ENCODE results near the gene PACRG. TPM values are rescaled to one million over a fixed set of nuclear protein-coding genes. Genes with fewer than 3 reads are reported as not detected.

Gene PACRG
- polyA plus RNA-seq, 1 of the 3 experiments (the other 2 are of a cell fraction), result 0.56 TPM

GRCh38 chr6:162904069-162904663, 176.4 kb downstream of the PACRG start:
- Histone ChIP-seq H3K36me3 (replicated peaks in 1 of 2; ENCODE audit: control insufficient read depth in 1 of 2, insufficient read depth in 2 of 2, low read length in 1 of 2) (no peaks in the 10 kb centered on the region), H3K4me3 (ENCODE audit: low read depth in 2 of 2, low read length in 1 of 2) (no peak overlapping the region), H3K4me2 (no peak overlapping the region), H2AFZ (ENCODE audit: low read depth) (no peak overlapping the region), H3K27ac (ENCODE audit: low read depth in 2 of 2, low read length in 1 of 2) (no peak overlapping the region), H3K9me3 (no peaks in the 10 kb centered on the region), H4K20me1 (ENCODE audit: insufficient read depth) (no peaks in the 10 kb centered on the region), H3F3A (replicated peaks; ENCODE audit: insufficient read depth) (no peaks in the 10 kb centered on the region), H3K27me3 (ENCODE audit: insufficient read depth) (0 out of 2 replicates have a peak, but pooled peaks cover 5% of the 10 kb centered on the region), H3K79me2 (ENCODE audit: insufficient read depth) (no peaks in the 10 kb centered on the region), H3K9me2 (no peaks in the 10 kb centered on the region), H3K9ac (no peak overlapping the region), H3K4me1 (ENCODE audit: control insufficient read depth in 1 of 2, insufficient read depth in 2 of 2, low read depth in 1 of 2, low read length in 1 of 2) (no peaks in the 10 kb centered on the region)
- ChIA-PET POLR2A (no interaction called here), CTCF (no interaction called here)
- TF ChIP-seq NRF1 (IDR thresholded peaks at IDR 0.05; ENCODE audit: low read depth, low read length), result no peak
- TF ChIP-seq, protein P1, sequence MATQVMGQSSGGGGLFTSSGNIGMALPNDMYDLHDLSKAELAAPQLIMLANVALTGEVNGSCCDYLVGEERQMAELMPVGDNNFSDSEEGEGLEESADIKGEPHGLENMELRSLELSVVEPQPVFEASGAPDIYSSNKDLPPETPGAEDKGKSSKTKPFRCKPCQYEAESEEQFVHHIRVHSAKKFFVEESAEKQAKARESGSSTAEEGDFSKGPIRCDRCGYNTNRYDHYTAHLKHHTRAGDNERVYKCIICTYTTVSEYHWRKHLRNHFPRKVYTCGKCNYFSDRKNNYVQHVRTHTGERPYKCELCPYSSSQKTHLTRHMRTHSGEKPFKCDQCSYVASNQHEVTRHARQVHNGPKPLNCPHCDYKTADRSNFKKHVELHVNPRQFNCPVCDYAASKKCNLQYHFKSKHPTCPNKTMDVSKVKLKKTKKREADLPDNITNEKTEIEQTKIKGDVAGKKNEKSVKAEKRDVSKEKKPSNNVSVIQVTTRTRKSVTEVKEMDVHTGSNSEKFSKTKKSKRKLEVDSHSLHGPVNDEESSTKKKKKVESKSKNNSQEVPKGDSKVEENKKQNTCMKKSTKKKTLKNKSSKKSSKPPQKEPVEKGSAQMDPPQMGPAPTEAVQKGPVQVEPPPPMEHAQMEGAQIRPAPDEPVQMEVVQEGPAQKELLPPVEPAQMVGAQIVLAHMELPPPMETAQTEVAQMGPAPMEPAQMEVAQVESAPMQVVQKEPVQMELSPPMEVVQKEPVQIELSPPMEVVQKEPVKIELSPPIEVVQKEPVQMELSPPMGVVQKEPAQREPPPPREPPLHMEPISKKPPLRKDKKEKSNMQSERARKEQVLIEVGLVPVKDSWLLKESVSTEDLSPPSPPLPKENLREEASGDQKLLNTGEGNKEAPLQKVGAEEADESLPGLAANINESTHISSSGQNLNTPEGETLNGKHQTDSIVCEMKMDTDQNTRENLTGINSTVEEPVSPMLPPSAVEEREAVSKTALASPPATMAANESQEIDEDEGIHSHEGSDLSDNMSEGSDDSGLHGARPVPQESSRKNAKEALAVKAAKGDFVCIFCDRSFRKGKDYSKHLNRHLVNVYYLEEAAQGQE (IDR thresholded peaks at IDR 0.05; ENCODE audit: low read depth, low read length), result no peak
- no peak for TF ChIP-seq MAX (IDR thresholded peaks at IDR 0.05; ENCODE audit: low read depth)
- no peak for TF ChIP-seq TCF12 (IDR thresholded peaks at IDR 0.05)
- no peak for TF ChIP-seq RCOR1 (IDR thresholded peaks at IDR 0.05; ENCODE audit: low read length)
- TF ChIP-seq, protein P2, sequence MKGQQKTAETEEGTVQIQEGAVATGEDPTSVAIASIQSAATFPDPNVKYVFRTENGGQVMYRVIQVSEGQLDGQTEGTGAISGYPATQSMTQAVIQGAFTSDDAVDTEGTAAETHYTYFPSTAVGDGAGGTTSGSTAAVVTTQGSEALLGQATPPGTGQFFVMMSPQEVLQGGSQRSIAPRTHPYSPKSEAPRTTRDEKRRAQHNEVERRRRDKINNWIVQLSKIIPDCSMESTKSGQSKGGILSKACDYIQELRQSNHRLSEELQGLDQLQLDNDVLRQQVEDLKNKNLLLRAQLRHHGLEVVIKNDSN (IDR thresholded peaks at IDR 0.05; ENCODE audit: borderline replicate concordance, low read depth), result no peak
- no peak for TF ChIP-seq FOXJ3 (CRISPR knock-in tag; IDR thresholded peaks at IDR 0.05)
- no peak for TF ChIP-seq EP300 (IDR thresholded peaks at IDR 0.05; ENCODE audit: borderline replicate concordance in 1 of 2, low read depth in 1 of 2, low read length in 1 of 2)
- TF ChIP-seq SIN3A (IDR thresholded peaks at IDR 0.05; ENCODE audit: borderline replicate concordance, low read depth, low read length), result no peak
- TF ChIP-seq TEAD4 (IDR thresholded peaks at IDR 0.05; ENCODE audit: borderline replicate concordance, insufficient read depth), result no peak
- no peak for TF ChIP-seq EZH2phosphoT487 (IDR thresholded peaks at IDR 0.05; ENCODE audit: borderline replicate concordance, low read depth)
- TF ChIP-seq FOXM1 (IDR thresholded peaks at IDR 0.05; ENCODE audit: low read depth), result no peak
- 67% methylated on average over 7 of the region's 9 CpGs for WGBS (ENCODE audit: low lambda C conversion rate)
- DNase-seq, result no peak

GRCh38 chr6:162906479-162906878, 178.7 kb downstream of the PACRG start:
- no peak overlapping the region for H2AFZ ChIP-seq (ENCODE audit: low read depth)
- WGBS (ENCODE audit: low lambda C conversion rate), result 60% methylated on average over 6 of the region's 6 CpGs
- H3K27ac ChIP-seq (ENCODE audit: low read depth in 2 of 2, low read length in 1 of 2), result no peak overlapping the region
- H3F3A ChIP-seq (replicated peaks; ENCODE audit: insufficient read depth), result no peaks in the 10 kb centered on the region
- TF ChIP-seq SMC3 (IDR thresholded peaks at IDR 0.05; ENCODE audit: low read depth, low read length), result no peak
- TF ChIP-seq PBX3 (IDR thresholded peaks at IDR 0.05), result no peak
- no peak for TF ChIP-seq MAX (IDR thresholded peaks at IDR 0.05; ENCODE audit: low read depth)
- H4K20me1 ChIP-seq (ENCODE audit: insufficient read depth), result no peaks in the 10 kb centered on the region
- H3K9me2 ChIP-seq, result no peaks in the 10 kb centered on the region
- H3K4me2 ChIP-seq, result no peak overlapping the region
- 0 out of 2 replicates have a peak, but pooled peaks cover 5% of the 10 kb centered on the region for H3K27me3 ChIP-seq (ENCODE audit: insufficient read depth)
- no peaks in the 10 kb centered on the region for H3K4me1 ChIP-seq (ENCODE audit: control insufficient read depth in 1 of 2, insufficient read depth in 2 of 2, low read depth in 1 of 2, low read length in 1 of 2)
- POLR2A ChIA-PET, result no interaction called here
- no peaks in the 10 kb centered on the region for H3K9me3 ChIP-seq
- CTCF ChIA-PET, result interaction anchor here (1.2 kb wide), 1 partner anchor 518 kb away, joined by 3 read pairs; no protein-coding TSS in a partner anchor
- H3K9ac ChIP-seq, result no peak overlapping the region
- no peaks in the 10 kb centered on the region for H3K36me3 ChIP-seq (replicated peaks in 1 of 2; ENCODE audit: control insufficient read depth in 1 of 2, insufficient read depth in 2 of 2, low read length in 1 of 2)
- no peaks in the 10 kb centered on the region for H3K79me2 ChIP-seq (ENCODE audit: insufficient read depth)
- no peak overlapping the region for H3K4me3 ChIP-seq (ENCODE audit: low read depth in 2 of 2, low read length in 1 of 2)
- DNase-seq, result no peak
